Measurements from ENCODE around the gene ZNF80. TPM values are rescaled to one million over a fixed set of nuclear protein-coding genes. Genes with fewer than 3 reads are reported as not detected.

The ZNF80 gene
- total and polyA plus RNA-seq, 2 donors from 2014 or later: 0.28 TPM; not detected in 1

- no peak overlapping the region for H3K27ac ChIP-seq (ENCODE audit: low read depth in 2 of 2, low read length in 2 of 2)
- H3K27me3 ChIP-seq (ENCODE audit: control insufficient read depth, insufficient read depth, low read length): no peaks in the 10 kb centered on the region
- H3K4me3 ChIP-seq (ENCODE audit: low read length in 3 of 3): no peak overlapping the region
- DNase-seq (peak in 1 of 5 donors; percentile 7), FAIRE-seq (no peak)
- no peak for TF ChIP-seq CTCF (IDR thresholded peaks at IDR 0.05; ENCODE audit: borderline replicate concordance, extremely low read depth, insufficient read depth)
- no peaks in the 10 kb centered on the region for H3K36me3 ChIP-seq (ENCODE audit: control insufficient read depth in 2 of 3, insufficient read depth in 3 of 3, low read length in 3 of 3)
- intact Hi-C loops (cut with DNase I): no loop called here
- H3K9ac ChIP-seq (ENCODE audit: low read length in 3 of 3): no peak overlapping the region
- H3K4me1 ChIP-seq (ENCODE audit: control insufficient read depth in 2 of 3, insufficient read depth in 2 of 3, low read depth in 1 of 3, low read length in 3 of 3): peaks cover 0 to 2% (median 0%) of the 10 kb centered on the region in 3 donors
- no peaks in the 10 kb centered on the region for H3K9me3 ChIP-seq (ENCODE audit: control insufficient read depth in 2 of 3, insufficient read depth in 1 of 3, low read length in 3 of 3)
Measured at GRCh38 chr3:114218578-114219185, 18.7 kb downstream of the ZNF80 start.

- DNase-seq: no peak
- Histone ChIP-seq H3K27ac (ENCODE audit: low read depth in 2 of 2, low read length in 2 of 2) (no peak overlapping the region), H3K36me3 (ENCODE audit: control insufficient read depth in 2 of 3, insufficient read depth in 3 of 3, low read length in 3 of 3) (no peaks in the 10 kb centered on the region), H3K9me3 (ENCODE audit: control insufficient read depth in 2 of 3, insufficient read depth in 1 of 3, low read length in 3 of 3) (no peaks in the 10 kb centered on the region), H3K27me3 (ENCODE audit: control insufficient read depth, insufficient read depth, low read length) (no peaks in the 10 kb centered on the region), H3K4me1 (ENCODE audit: control insufficient read depth in 2 of 3, insufficient read depth in 2 of 3, low read depth in 1 of 3, low read length in 3 of 3) (peaks cover 0 to 7% (median 0%) of the 10 kb centered on the region in 3 donors), H3K9ac (ENCODE audit: low read length in 3 of 3) (no peak overlapping the region), H3K4me3 (ENCODE audit: low read length in 3 of 3) (no peak overlapping the region)
- FAIRE-seq: no peak
- intact Hi-C loops (cut with DNase I): no loop called here
- no peak for TF ChIP-seq CTCF (IDR thresholded peaks at IDR 0.05; ENCODE audit: borderline replicate concordance, extremely low read depth, insufficient read depth)
Measured at GRCh38 chr3:114218006-114218405, 19.4 kb downstream of the ZNF80 start.

- no peak for TF ChIP-seq CTCF (IDR thresholded peaks at IDR 0.05; ENCODE audit: borderline replicate concordance, extremely low read depth, insufficient read depth)
- FAIRE-seq: no peak
- intact Hi-C loops (cut with DNase I): no loop called here
- H3K27me3 ChIP-seq (ENCODE audit: control insufficient read depth, insufficient read depth, low read length): no peaks in the 10 kb centered on the region
- H3K4me1 ChIP-seq (ENCODE audit: control insufficient read depth in 2 of 3, insufficient read depth in 2 of 3, low read depth in 1 of 3, low read length in 3 of 3): peaks cover 0 to 7% (median 0%) of the 10 kb centered on the region in 3 donors
- H3K9ac ChIP-seq (ENCODE audit: low read length in 3 of 3): no peak overlapping the region
- H3K4me3 ChIP-seq (ENCODE audit: low read length in 3 of 3): no peak overlapping the region
- no peak for DNase-seq
- H3K27ac ChIP-seq (ENCODE audit: low read depth in 2 of 2, low read length in 2 of 2): no peak overlapping the region
- H3K9me3 ChIP-seq (ENCODE audit: control insufficient read depth in 2 of 3, insufficient read depth in 1 of 3, low read length in 3 of 3): no peaks in the 10 kb centered on the region
- H3K36me3 ChIP-seq (ENCODE audit: control insufficient read depth in 2 of 3, insufficient read depth in 3 of 3, low read length in 3 of 3): no peaks in the 10 kb centered on the region
Measured at GRCh38 chr3:114217266-114217665, 20.1 kb downstream of the ZNF80 start.

All from kidney (tissue), 14 donors.